H1 (cell line): ENCODE data around the gene CEP250. TPM values are rescaled to one million over a fixed set of nuclear protein-coding genes. Genes with fewer than 3 reads are reported as not detected.

Experiments used
- CREB1 ChIP-seq: IDR thresholded peaks from 2 replicates; pipeline ENCODE4 v1.6.1; 2012; ENCODE audit warnings: inconsistent platforms
- EP300 ChIP-seq, 2 experiments: IDR thresholded peaks; 1 replicate in 1 of 2; 2 replicates in 1 of 2; pipeline ENCODE4 v1.6.1; 2011 to 2012; ENCODE audit warnings: low read depth in 2 of 2, low read length in 2 of 2, mild to moderate bottlenecking in 2 of 2, borderline replicate concordance in 1 of 2, inconsistent platforms in 1 of 2, moderate library complexity in 1 of 2
- HDAC2 ChIP-seq, 2 experiments: fragments of 300-600 bp in 1 of 2; sonication (generic) in 1 of 2; IDR thresholded peaks; 2 replicates each; pipeline ENCODE4 v1.6.1; 2011 to 2012; ENCODE audit warnings: low read depth in 2 of 2, low read length in 2 of 2, mild to moderate bottlenecking in 2 of 2, moderate library complexity in 2 of 2, borderline replicate concordance in 1 of 2, inconsistent platforms in 1 of 2
- MAX ChIP-seq: IDR thresholded peaks from 2 replicates; pipeline ENCODE4 v1.6.1; 2012; ENCODE audit warnings: inconsistent platforms
- NRF1 ChIP-seq: IDR thresholded peaks from 2 replicates; pipeline ENCODE4 v1.6.1; 2011; ENCODE audit warnings: mild to moderate bottlenecking, low read depth, low read length, improper control_type of control experiment
- POLR2AphosphoS5 ChIP-seq: IDR thresholded peaks from 2 replicates; pipeline ENCODE4 v1.6.1; 2011; ENCODE audit warnings: low read depth, low read length
- SIN3A ChIP-seq, 2 experiments: IDR thresholded peaks in 1 of 2; conservative IDR thresholded peaks in 1 of 2; 2 replicates each; pipeline ENCODE4 v1.6.1; 2011 to 2012; ENCODE audit warnings: low read length in 2 of 2, improper control_type of control experiment in 1 of 2, low read depth in 1 of 2, mild to moderate bottlenecking in 1 of 2
- SRF ChIP-seq: IDR thresholded peaks from 2 replicates; pipeline ENCODE4 v1.6.1; 2011; ENCODE audit warnings: mild to moderate bottlenecking, low read depth, low read length, moderate library complexity
- SUZ12 ChIP-seq: fragments of 200-600 bp; sonication (generic); IDR thresholded peaks from 2 replicates; pipeline ENCODE4 v1.6.1; 2012; ENCODE audit warnings: mild to moderate bottlenecking, inconsistent platforms, low read length, moderate library complexity, mixed read lengths
- YY1 ChIP-seq: IDR thresholded peaks from 2 replicates; pipeline ENCODE4 v1.6.1; 2011; ENCODE audit warnings: low read depth, mild to moderate bottlenecking, low read length
- ZNF274 ChIP-seq: IDR thresholded peaks from 2 replicates; pipeline ENCODE4 v1.7.0; 2012; ENCODE audit warnings: low read length, borderline replicate concordance; ENCODE audit errors: extremely low read depth
- polyA plus RNA-seq, 7 experiments: library from polyadenylated mRNA; depleted of rRNA in 3 of 7; stranded (reverse) in 5 of 7; unstranded in 2 of 7; fragments of >200 nt in 5 of 7; fragments of 200-250 nt in 2 of 7; gene quantifications; 1 replicate in 5 of 7; 2 replicates in 1 of 7; 4 replicates in 1 of 7; pipeline versions ENCODE4 v1.2.1 to v1.2.3, GENCODE V29; 2011 to 2013; ENCODE audit warnings: missing spikeins in 2 of 7, mixed read lengths in 2 of 7
- total RNA-seq: library from RNA; stranded (reverse); fragmentation: NEBNext Ultra II Directional; extraction: Animal tissue kit (Norgen Biotek cat#: 25700); gene quantifications from 2 replicates; pipeline ENCODE4 v1.2.1, GENCODE V29; 2021
- TF ChIP-seq, protein P1 (sequence below): fragments of 300-600 bp; sonication (generic); IDR thresholded peaks from 2 replicates; pipeline ENCODE4 v1.7.1; 2012; ENCODE audit warnings: low read length, moderate library complexity, mild to moderate bottlenecking, inconsistent platforms; ENCODE audit not compliant: insufficient replicate concordance

Gene CEP250
- total and polyA plus RNA-seq, 2 of the 8 experiments (the other 6 are each of a cell fraction or from before 2014, with no cell fraction given): 2.6 to 33.7 TPM

- TF ChIP-seq, protein P1, sequence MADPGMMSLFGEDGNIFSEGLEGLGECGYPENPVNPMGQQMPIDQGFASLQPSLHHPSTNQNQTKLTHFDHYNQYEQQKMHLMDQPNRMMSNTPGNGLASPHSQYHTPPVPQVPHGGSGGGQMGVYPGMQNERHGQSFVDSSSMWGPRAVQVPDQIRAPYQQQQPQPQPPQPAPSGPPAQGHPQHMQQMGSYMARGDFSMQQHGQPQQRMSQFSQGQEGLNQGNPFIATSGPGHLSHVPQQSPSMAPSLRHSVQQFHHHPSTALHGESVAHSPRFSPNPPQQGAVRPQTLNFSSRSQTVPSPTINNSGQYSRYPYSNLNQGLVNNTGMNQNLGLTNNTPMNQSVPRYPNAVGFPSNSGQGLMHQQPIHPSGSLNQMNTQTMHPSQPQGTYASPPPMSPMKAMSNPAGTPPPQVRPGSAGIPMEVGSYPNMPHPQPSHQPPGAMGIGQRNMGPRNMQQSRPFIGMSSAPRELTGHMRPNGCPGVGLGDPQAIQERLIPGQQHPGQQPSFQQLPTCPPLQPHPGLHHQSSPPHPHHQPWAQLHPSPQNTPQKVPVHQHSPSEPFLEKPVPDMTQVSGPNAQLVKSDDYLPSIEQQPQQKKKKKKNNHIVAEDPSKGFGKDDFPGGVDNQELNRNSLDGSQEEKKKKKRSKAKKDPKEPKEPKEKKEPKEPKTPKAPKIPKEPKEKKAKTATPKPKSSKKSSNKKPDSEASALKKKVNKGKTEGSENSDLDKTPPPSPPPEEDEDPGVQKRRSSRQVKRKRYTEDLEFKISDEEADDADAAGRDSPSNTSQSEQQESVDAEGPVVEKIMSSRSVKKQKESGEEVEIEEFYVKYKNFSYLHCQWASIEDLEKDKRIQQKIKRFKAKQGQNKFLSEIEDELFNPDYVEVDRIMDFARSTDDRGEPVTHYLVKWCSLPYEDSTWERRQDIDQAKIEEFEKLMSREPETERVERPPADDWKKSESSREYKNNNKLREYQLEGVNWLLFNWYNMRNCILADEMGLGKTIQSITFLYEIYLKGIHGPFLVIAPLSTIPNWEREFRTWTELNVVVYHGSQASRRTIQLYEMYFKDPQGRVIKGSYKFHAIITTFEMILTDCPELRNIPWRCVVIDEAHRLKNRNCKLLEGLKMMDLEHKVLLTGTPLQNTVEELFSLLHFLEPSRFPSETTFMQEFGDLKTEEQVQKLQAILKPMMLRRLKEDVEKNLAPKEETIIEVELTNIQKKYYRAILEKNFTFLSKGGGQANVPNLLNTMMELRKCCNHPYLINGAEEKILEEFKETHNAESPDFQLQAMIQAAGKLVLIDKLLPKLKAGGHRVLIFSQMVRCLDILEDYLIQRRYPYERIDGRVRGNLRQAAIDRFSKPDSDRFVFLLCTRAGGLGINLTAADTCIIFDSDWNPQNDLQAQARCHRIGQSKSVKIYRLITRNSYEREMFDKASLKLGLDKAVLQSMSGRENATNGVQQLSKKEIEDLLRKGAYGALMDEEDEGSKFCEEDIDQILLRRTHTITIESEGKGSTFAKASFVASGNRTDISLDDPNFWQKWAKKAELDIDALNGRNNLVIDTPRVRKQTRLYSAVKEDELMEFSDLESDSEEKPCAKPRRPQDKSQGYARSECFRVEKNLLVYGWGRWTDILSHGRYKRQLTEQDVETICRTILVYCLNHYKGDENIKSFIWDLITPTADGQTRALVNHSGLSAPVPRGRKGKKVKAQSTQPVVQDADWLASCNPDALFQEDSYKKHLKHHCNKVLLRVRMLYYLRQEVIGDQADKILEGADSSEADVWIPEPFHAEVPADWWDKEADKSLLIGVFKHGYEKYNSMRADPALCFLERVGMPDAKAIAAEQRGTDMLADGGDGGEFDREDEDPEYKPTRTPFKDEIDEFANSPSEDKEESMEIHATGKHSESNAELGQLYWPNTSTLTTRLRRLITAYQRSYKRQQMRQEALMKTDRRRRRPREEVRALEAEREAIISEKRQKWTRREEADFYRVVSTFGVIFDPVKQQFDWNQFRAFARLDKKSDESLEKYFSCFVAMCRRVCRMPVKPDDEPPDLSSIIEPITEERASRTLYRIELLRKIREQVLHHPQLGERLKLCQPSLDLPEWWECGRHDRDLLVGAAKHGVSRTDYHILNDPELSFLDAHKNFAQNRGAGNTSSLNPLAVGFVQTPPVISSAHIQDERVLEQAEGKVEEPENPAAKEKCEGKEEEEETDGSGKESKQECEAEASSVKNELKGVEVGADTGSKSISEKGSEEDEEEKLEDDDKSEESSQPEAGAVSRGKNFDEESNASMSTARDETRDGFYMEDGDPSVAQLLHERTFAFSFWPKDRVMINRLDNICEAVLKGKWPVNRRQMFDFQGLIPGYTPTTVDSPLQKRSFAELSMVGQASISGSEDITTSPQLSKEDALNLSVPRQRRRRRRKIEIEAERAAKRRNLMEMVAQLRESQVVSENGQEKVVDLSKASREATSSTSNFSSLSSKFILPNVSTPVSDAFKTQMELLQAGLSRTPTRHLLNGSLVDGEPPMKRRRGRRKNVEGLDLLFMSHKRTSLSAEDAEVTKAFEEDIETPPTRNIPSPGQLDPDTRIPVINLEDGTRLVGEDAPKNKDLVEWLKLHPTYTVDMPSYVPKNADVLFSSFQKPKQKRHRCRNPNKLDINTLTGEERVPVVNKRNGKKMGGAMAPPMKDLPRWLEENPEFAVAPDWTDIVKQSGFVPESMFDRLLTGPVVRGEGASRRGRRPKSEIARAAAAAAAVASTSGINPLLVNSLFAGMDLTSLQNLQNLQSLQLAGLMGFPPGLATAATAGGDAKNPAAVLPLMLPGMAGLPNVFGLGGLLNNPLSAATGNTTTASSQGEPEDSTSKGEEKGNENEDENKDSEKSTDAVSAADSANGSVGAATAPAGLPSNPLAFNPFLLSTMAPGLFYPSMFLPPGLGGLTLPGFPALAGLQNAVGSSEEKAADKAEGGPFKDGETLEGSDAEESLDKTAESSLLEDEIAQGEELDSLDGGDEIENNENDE: no peak
- no peak for TF ChIP-seq SRF
- TF ChIP-seq HDAC2 (IDR thresholded peaks at IDR 0.05; ENCODE audit: borderline replicate concordance in 1 of 2, low read depth in 2 of 2, low read length in 2 of 2): no peak
- no peak for TF ChIP-seq EP300 (IDR thresholded peaks at IDR 0.05; ENCODE audit: borderline replicate concordance in 1 of 2, low read depth in 2 of 2, low read length in 2 of 2)
- TF ChIP-seq NRF1: no peak
- no peak for TF ChIP-seq SUZ12
- no peak for TF ChIP-seq SIN3A (conservative IDR thresholded peaks at IDR 0.05 in 1 of 2, IDR thresholded peaks at IDR 0.05 in 1 of 2; ENCODE audit: low read depth in 1 of 2, low read length in 2 of 2)
- no peak for TF ChIP-seq MAX
- TF ChIP-seq CREB1: no peak
- TF ChIP-seq ZNF274: no peak
- TF ChIP-seq POLR2AphosphoS5: no peak
- TF ChIP-seq YY1: no peak
Observed at GRCh38 chr20:35558451-35558850, 103.1 kb downstream of the CEP250 start (continued).
